A549 (cell line): ENCODE data around the gene CNTNAP2. TPM values are rescaled to one million over a fixed set of nuclear protein-coding genes. Genes with fewer than 3 reads are reported as not detected.

ENCODE experiments used
- ATAC-seq, 2 experiments: fragments of 200-7000 bp in 1 of 2; fragments of >200 bp in 1 of 2; cut with Nextera tagmentation in 1 of 2; cut with Tn5 transposase in 1 of 2; 3 replicates each; pipeline versions ENCODE4 v1.8.0 to v1.9.1; 2018 to 2020; ENCODE audit warnings: mild to moderate bottlenecking in 1 of 2, moderate library complexity in 1 of 2
- CTCF ChIA-PET: fragments of 300-600 bp; sonication (Branson Sonifier 250); formaldehyde crosslinking; extraction: SDS; loops from one replicate; lab custom pipeline; 2021; ENCODE audit warnings: antibody characterized with exemption, inconsistent platforms; lab: Yijun Ruan, JAX
- POLR2A ChIA-PET: fragments of 350-600 bp; formaldehyde crosslinking; extraction: SDS; loops from one replicate; lab custom pipeline; 2021; ENCODE audit warnings: antibody characterized with exemption, inconsistent platforms; lab: Yijun Ruan, JAX
- DNase-seq, 2 experiments: peaks; one replicate each; pipeline versions ENCODE4 v3.0.0 to v3.0.0-alpha.2; 2011 to 2016; ENCODE audit warnings: low read depth in 1 of 2, low spot score in 1 of 2
- FAIRE-seq: peaks from 2 replicates; lab custom pipeline; 2011; peaks lifted over from hg19 to GRCh38; lab: Jason Lieb, UNC
- H3K27ac ChIP-seq, 2 experiments: fragments of >200 bp; sonication (Bioruptor Twin); formaldehyde crosslinking; 3 replicates each; pipeline ENCODE4 v1.5.1; 2016 to 2017
- H3K4me1 ChIP-seq: fragments of >200 bp; sonication (Bioruptor Twin); formaldehyde crosslinking; 3 replicates; pipeline ENCODE4 v1.6.1; 2016
- H3K4me2 ChIP-seq: fragments of >200 bp; sonication (Bioruptor Twin); formaldehyde crosslinking; 3 replicates; pipeline ENCODE4 v1.6.1; 2016
- H3K4me3 ChIP-seq: fragments of >200 bp; sonication (Bioruptor Twin); formaldehyde crosslinking; 3 replicates; pipeline ENCODE4 v1.5.1; 2016
- H3K9me3 ChIP-seq: fragments of >200 bp; sonication (Bioruptor Twin); formaldehyde crosslinking; 3 replicates; pipeline ENCODE4 v1.6.1; 2016
- BHLHE40 ChIP-seq: IDR thresholded peaks from 2 replicates; pipeline ENCODE4 v1.6.1; 2012; ENCODE audit warnings: low read depth, low read length, inconsistent platforms
- CEBPB ChIP-seq, 2 experiments: fragments of >200 bp in 1 of 2; sonication (Bioruptor Twin) in 1 of 2; formaldehyde crosslinking in 1 of 2; IDR thresholded peaks; 2 replicates each; pipeline ENCODE4 v1.6.1; 2012 to 2016
- CHD2 ChIP-seq: fragments of 150-350 bp; IDR thresholded peaks from 2 replicates; pipeline ENCODE4 v1.6.1; 2014; ENCODE audit warnings: low read length; ENCODE audit not compliant: partially characterized antibody
- CTCF ChIP-seq: fragments of >200 bp; sonication (Bioruptor Twin); formaldehyde crosslinking; IDR thresholded peaks from 3 replicates; pipeline ENCODE4 v1.5.1; 2016
- EHF ChIP-seq: fragments of 250-450 bp; sonication (Bioruptor Pico); IDR thresholded peaks from 2 replicates; pipeline ENCODE4 v1.5.0; 2020; ENCODE audit warnings: mild to moderate bottlenecking
- EHMT2 ChIP-seq: fragments of 200-600 bp; sonication (generic); IDR thresholded peaks from 2 replicates; pipeline ENCODE4 v1.6.1; 2016; ENCODE audit warnings: antibody characterized with exemption, low read depth, mild to moderate bottlenecking, moderate library complexity
- EP300 ChIP-seq, 2 experiments: fragments of >200 bp; sonication (Bioruptor Twin); formaldehyde crosslinking; IDR thresholded peaks; 2 replicates in 1 of 2; 3 replicates in 1 of 2; pipeline ENCODE4 v1.6.1; 2016 to 2017
- FOSB ChIP-seq: fragments of 250-450 bp; sonication (Bioruptor Pico); IDR thresholded peaks from 2 replicates; pipeline ENCODE4 v1.5.0; 2020; ENCODE audit warnings: mild to moderate bottlenecking, moderate library complexity
- FOSL2 ChIP-seq, 2 experiments: fragments of 450-650 bp in 1 of 2; fragments of >200 bp in 1 of 2; sonication (Bioruptor Twin) in 1 of 2; formaldehyde crosslinking; IDR thresholded peaks; 2 replicates each; pipeline versions ENCODE4 v1.5.0 to v1.6.1; 2016 to 2020; ENCODE audit warnings: mild to moderate bottlenecking in 1 of 2, moderate library complexity in 1 of 2
- GATA3 ChIP-seq: IDR thresholded peaks from 2 replicates; pipeline ENCODE4 v1.6.1; 2012; ENCODE audit warnings: borderline replicate concordance
- HES2 ChIP-seq: fragments of >200 bp; sonication (Bioruptor Twin); formaldehyde crosslinking; IDR thresholded peaks from 2 replicates; pipeline ENCODE4 v1.6.1; 2016
- HEYL ChIP-seq: fragments of 250-450 bp; sonication (Bioruptor Pico); IDR thresholded peaks from 2 replicates; pipeline ENCODE4 v1.8.0; 2021; ENCODE audit warnings: mild to moderate bottlenecking, moderate library complexity
- KDM5A ChIP-seq: fragments of 200-600 bp; sonication (generic); IDR thresholded peaks from 2 replicates; pipeline ENCODE4 v1.6.1; 2016; ENCODE audit warnings: antibody characterized with exemption, mild to moderate bottlenecking
- NR3C1 ChIP-seq: fragments of >200 bp; sonication (Bioruptor Twin); formaldehyde crosslinking; IDR thresholded peaks from 3 replicates; pipeline ENCODE4 v1.6.1; 2017
- POLR2A ChIP-seq: IDR thresholded peaks from 2 replicates; pipeline ENCODE4 v1.6.1; 2012; ENCODE audit warnings: mild to moderate bottlenecking, low read length
- POLR2AphosphoS2 ChIP-seq: conservative IDR thresholded peaks from 2 replicates; pipeline ENCODE4 v1.6.1; 2012; ENCODE audit warnings: low read length, improper control_type of control experiment, inconsistent platforms
- RARB ChIP-seq: fragments of 250-450 bp; sonication (Bioruptor Pico); IDR thresholded peaks from 2 replicates; pipeline ENCODE4 v1.8.0; 2021; ENCODE audit warnings: mild to moderate bottlenecking, moderate library complexity
- RNF2 ChIP-seq: fragments of 200-600 bp; sonication (generic); IDR thresholded peaks from 2 replicates; pipeline ENCODE4 v1.6.1; 2016; ENCODE audit warnings: low read depth, mild to moderate bottlenecking, antibody characterized with exemption, moderate library complexity, borderline replicate concordance
- SREBF2 ChIP-seq: fragments of 450-650 bp; IDR thresholded peaks from 2 replicates; pipeline ENCODE4 v1.6.1; 2014; ENCODE audit warnings: mild to moderate bottlenecking, moderate library complexity
- TP53 ChIP-seq: fragments of 250-450 bp; sonication (Bioruptor Pico); IDR thresholded peaks from 2 replicates; pipeline ENCODE4 v1.5.0; 2021; ENCODE audit warnings: mild to moderate bottlenecking, moderate library complexity
- USF2 ChIP-seq: fragments of 450-650 bp; IDR thresholded peaks from 2 replicates; pipeline ENCODE4 v1.6.1; 2014; ENCODE audit warnings: antibody characterized with exemption
- ZFP36 ChIP-seq: fragments of 450-650 bp; IDR thresholded peaks from 2 replicates; pipeline ENCODE4 v1.6.1; 2014; ENCODE audit warnings: borderline replicate concordance; ENCODE audit not compliant: partially characterized antibody
- ZSCAN20 ChIP-seq: fragments of 250-450 bp; sonication (Bioruptor Pico); IDR thresholded peaks from 2 replicates; pipeline ENCODE4 v1.8.0; 2022; ENCODE audit warnings: mild to moderate bottlenecking, moderate library complexity
- WGBS: methylation state at CpG from one replicate; pipeline ENCODE4 v1.1.6; 2017; ENCODE audit errors: missing lambda C conversion rate; 5-methylcytosine and 5-hydroxymethylcytosine counted together
- polyA plus RNA-seq, 4 experiments: library from polyadenylated mRNA; depleted of rRNA in 3 of 4; stranded (reverse); fragments of >200 nt; fragmentation: RNase III in 1 of 4; extraction: RNeasy Plus Mini Kit Qiagen cat#74134 plus additional on column Dnase treatment in 1 of 4; gene quantifications; 2 replicates in 3 of 4; 3 replicates in 1 of 4; pipeline ENCODE4 v1.2.3, GENCODE V29; 2011 to 2017
- TF ChIP-seq, protein P1 (sequence below): fragments of >200 bp; sonication (Bioruptor Twin); formaldehyde crosslinking; IDR thresholded peaks from 3 replicates; pipeline ENCODE4 v1.6.1; 2016
- TF ChIP-seq, protein P2 (sequence below): fragments of 250-450 bp; sonication (Bioruptor Pico); IDR thresholded peaks from 2 replicates; pipeline ENCODE4 v1.5.0; 2021; ENCODE audit warnings: mild to moderate bottlenecking, moderate library complexity, borderline replicate concordance
- TF ChIP-seq, protein P3 (sequence below): IDR thresholded peaks from 2 replicates; pipeline ENCODE4 v1.6.1; 2012

CNTNAP2 gene
- polyA plus RNA-seq, 2 of the 4 experiments (the other 2 are of a cell fraction): 0.05 to 0.13 TPM

DNA sequence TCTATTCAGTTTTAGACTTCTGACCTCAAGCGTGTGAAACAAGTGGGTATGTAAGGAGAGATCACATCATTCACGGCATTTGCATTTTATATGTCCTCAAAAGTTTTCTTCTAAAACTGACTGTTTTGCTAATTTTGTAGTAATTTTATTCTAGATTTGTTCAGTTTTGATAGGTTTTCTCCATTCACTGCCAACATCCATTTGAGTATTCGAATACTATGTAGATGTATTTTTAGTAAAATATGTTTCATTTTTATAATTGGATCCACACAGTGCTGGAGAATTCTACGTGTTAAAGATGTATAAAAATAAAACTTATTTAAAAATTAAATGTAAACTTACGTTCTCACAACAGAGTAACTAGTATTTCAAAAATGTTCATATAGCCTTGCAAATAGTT is 503.0 kb downstream of the CNTNAP2 start (continued):
- TF ChIP-seq TP53: no peak

- POLR2A ChIA-PET: no interaction called here
Observed at GRCh38 chr7:146626912-146627311, 510.3 kb downstream of the CNTNAP2 start.

GRCh38 chr7:146635205-146636032 is 518.8 kb downstream of the CNTNAP2 start:
- FAIRE-seq (no peak), DNase-seq (no peak), ATAC-seq (no peak)
- Histone ChIP-seq H3K9me3 (no peaks in the 10 kb centered on the region; the same call in 2 of the 3 replicates), H3K27ac (no peak overlapping the region), H3K4me1 (no peaks in the 10 kb centered on the region), H3K4me3 (no peak overlapping the region), H3K4me2 (no peak overlapping the region)
- 7% methylated on average over 7 of the region's 7 CpGs for WGBS
- ChIA-PET CTCF (no interaction called here), POLR2A (no interaction called here)
- TF ChIP-seq NR3C1: no peak
- no peak for TF ChIP-seq EHF (CRISPR knock-in tag)
- TF ChIP-seq, protein P1, sequence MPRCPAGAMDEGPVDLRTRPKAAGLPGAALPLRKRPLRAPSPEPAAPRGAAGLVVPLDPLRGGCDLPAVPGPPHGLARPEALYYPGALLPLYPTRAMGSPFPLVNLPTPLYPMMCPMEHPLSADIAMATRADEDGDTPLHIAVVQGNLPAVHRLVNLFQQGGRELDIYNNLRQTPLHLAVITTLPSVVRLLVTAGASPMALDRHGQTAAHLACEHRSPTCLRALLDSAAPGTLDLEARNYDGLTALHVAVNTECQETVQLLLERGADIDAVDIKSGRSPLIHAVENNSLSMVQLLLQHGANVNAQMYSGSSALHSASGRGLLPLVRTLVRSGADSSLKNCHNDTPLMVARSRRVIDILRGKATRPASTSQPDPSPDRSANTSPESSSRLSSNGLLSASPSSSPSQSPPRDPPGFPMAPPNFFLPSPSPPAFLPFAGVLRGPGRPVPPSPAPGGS: no peak
- no peak for TF ChIP-seq CTCF
- no peak for TF ChIP-seq TP53
- TF ChIP-seq HES2: no peak
- no peak for TF ChIP-seq POLR2AphosphoS2
- no peak for TF ChIP-seq EHMT2
- no peak for TF ChIP-seq USF2
- TF ChIP-seq FOSL2 (IDR thresholded peaks at IDR 0.05): no peak
- TF ChIP-seq FOSL2 (CRISPR knock-in tag; IDR thresholded peaks at IDR 0.05): no peak
- TF ChIP-seq ZFP36: no peak
- TF ChIP-seq CEBPB (IDR thresholded peaks at IDR 0.05): no peak
- no peak for TF ChIP-seq RNF2

More at GRCh38 chr7:146626912-146627311, 510.3 kb downstream of the CNTNAP2 start:
- CTCF ChIA-PET: no interaction called here
- DNase-seq (no peak), ATAC-seq (no peak), FAIRE-seq (no peak)
- WGBS: 0% methylated on average over 1 of the region's 1 CpG
- Histone ChIP-seq H3K4me1 (no peaks in the 10 kb centered on the region), H3K4me3 (no peak overlapping the region), H3K9me3 (no peaks in the 10 kb centered on the region; the same call in 2 of the 3 replicates), H3K4me2 (no peak overlapping the region)
- TF ChIP-seq GATA3 (no peak), CEBPB (IDR thresholded peaks at IDR 0.05) (no peak), RARB (CRISPR knock-in tag) (no peak), CTCF (no peak), ZFP36 (no peak), FOSL2 (IDR thresholded peaks at IDR 0.05) (no peak), FOSL2 (CRISPR knock-in tag; IDR thresholded peaks at IDR 0.05) (no peak), ZSCAN20 (CRISPR knock-in tag) (no peak), CHD2 (no peak), EP300 (IDR thresholded peaks at IDR 0.05) (no peak), SREBF2 (no peak), BHLHE40 (no peak), HEYL (no peak), POLR2A (no peak), KDM5A (no peak), FOSB (CRISPR knock-in tag) (no peak)
- TF ChIP-seq, protein P2, sequence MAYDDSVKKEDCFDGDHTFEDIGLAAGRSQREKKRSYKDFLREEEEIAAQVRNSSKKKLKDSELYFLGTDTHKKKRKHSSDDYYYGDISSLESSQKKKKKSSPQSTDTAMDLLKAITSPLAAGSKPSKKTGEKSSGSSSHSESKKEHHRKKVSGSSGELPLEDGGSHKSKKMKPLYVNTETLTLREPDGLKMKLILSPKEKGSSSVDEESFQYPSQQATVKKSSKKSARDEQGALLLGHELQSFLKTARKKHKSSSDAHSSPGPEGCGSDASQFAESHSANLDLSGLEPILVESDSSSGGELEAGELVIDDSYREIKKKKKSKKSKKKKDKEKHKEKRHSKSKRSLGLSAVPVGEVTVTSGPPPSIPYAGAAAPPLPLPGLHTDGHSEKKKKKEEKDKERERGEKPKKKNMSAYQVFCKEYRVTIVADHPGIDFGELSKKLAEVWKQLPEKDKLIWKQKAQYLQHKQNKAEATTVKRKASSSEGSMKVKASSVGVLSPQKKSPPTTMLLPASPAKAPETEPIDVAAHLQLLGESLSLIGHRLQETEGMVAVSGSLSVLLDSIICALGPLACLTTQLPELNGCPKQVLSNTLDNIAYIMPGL: no peak
- TF ChIP-seq, protein P3, sequence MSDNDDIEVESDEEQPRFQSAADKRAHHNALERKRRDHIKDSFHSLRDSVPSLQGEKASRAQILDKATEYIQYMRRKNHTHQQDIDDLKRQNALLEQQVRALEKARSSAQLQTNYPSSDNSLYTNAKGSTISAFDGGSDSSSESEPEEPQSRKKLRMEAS: no peak
- TF ChIP-seq, all 56 proteins: peak for 0
- H3K27ac ChIP-seq: no peak overlapping the region
